HG03558 (cell line): ENCODE results near the gene ZNHIT2.

Experiments
- ATAC-seq: cut with Tn5 transposase; IDR thresholded peaks from one replicate; pipeline ENCODE4 v1.9.1; 2021; ENCODE audit warnings: moderate number of reproducible peaks; ENCODE audit not compliant: unreplicated experiment; ENCODE audit errors: extremely low read depth

The ZNHIT2 gene

GRCh38 chr11:65078786-65079342 is 38.6 kb downstream of the ZNHIT2 start:
- ATAC-seq, result no peak

- no peak for ATAC-seq
Observed at GRCh38 chr11:65078151-65078550, 39.4 kb downstream of the ZNHIT2 start.

- ATAC-seq, result no peak
Observed at GRCh38 chr11:65077451-65077850, 40.0 kb downstream of the ZNHIT2 start.

GRCh38 chr11:65072631-65072966 is 44.9 kb downstream of the ZNHIT2 start:
- ATAC-seq, result no peak

- no peak for ATAC-seq
Observed at GRCh38 chr11:65071907-65072630, 45.4 kb downstream of the ZNHIT2 start.

- ATAC-seq, result no peak
Observed at GRCh38 chr11:65069217-65069616, 48.3 kb downstream of the ZNHIT2 start.

- no peak for ATAC-seq
Observed at GRCh38 chr11:65067446-65067845, 50.1 kb downstream of the ZNHIT2 start.

- ATAC-seq, result no peak
Observed at GRCh38 chr11:65066805-65067291, 50.7 kb downstream of the ZNHIT2 start.
